GM21825 (cell line): ENCODE results near the gene SNX33.
"Not testable (repeated sequence)": the region's sequence is repeated elsewhere in the genome, so short reads cannot be mapped to it uniquely, and the experiment has no call there.

Source experiments
- ATAC-seq: cut with Tn5 transposase; IDR thresholded peaks from one replicate; pipeline ENCODE4 v1.9.1; 2021; ENCODE audit warnings: mild to moderate bottlenecking, moderate library complexity; ENCODE audit not compliant: unreplicated experiment

SNX33 gene, protein sequence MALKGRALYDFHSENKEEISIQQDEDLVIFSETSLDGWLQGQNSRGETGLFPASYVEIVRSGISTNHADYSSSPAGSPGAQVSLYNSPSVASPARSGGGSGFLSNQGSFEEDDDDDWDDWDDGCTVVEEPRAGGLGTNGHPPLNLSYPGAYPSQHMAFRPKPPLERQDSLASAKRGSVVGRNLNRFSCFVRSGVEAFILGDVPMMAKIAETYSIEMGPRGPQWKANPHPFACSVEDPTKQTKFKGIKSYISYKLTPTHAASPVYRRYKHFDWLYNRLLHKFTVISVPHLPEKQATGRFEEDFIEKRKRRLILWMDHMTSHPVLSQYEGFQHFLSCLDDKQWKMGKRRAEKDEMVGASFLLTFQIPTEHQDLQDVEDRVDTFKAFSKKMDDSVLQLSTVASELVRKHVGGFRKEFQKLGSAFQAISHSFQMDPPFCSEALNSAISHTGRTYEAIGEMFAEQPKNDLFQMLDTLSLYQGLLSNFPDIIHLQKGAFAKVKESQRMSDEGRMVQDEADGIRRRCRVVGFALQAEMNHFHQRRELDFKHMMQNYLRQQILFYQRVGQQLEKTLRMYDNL

DNA sequence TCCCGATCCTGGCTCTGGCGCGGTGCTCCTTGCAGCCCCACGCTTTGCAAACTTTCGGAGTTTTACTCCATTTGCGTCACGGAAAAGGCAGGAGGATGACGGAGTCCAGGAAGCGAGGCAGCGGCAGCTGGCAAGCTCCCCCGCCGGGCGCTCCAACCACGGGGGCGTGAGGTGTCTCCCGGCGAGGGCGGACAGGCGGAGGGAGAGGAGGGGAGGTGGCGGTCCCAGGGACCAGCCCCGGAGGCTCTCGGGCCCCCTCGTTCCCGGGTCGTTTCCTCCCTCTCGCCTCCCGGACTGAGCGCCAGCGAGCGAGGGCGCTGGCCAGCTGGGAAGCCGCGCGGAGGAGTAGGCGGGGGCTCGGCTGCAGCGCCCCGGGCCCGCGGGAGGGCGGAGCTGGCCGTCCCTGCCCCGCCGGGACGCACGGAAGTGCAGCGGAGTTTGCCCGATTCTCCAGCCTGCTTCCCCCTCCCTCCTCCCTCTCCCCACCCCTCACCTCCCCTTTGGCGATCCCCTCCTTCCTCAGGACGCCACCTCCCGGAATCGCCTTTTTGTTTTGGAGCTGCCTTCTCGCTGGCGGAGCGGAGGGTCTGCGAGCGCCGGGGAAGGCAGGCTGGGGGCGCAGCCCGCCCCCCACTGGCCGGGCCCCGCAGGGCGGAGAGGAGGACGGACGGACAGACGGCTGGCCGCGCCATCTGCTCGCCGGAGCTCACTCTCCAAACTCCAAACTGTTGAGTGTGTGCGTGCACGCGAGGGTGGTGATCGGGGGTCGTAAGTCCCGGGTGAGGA lies at the start of gene SNX33:
SNX33 (plus strand) TSS at position 543 of the 786 bp plus-strand sequence. CDS start 1,191 bp downstream, outside the sequence.
- no peak for ATAC-seq

DNA sequence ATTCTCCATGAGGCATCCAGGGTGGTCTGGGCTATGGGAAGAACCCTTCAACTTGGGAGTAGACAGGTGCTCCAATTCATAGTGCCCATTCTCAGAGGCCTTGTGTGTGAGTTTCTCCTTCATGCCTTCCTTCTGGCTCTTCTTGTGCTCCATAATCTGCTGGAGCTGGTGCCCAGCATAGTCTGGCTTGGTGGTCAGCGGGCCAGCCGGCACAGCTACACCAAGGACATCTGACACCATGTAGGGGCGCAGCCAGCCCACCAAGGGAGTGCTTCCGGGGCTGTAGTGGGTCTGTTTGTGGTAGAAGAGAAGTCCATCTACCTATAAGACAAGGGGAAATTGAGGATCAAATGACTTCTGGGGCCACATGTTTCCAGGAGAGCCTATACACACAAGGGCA lies 49.4 kb upstream of the SNX33 start:
- ATAC-seq = no peak

DNA sequence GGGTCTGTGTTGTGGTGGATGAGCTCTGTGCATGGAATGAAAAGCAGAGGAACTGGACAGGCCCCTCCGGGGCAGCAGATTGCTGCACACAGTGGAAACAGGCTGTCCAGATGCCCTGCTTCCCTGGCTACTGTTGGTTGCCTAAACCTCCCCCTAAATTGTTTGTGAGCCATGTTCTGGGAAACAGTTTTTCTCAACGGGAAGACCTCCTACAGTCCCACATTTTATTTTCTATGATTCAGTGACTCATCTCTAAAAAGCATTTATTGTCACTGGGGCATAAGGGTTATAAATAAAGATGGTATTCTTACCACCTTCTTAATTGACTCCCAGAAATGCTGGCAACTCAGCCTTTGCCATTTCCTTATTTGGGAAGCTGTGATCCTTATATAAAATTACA lies 48.3 kb upstream of the SNX33 start:
- no peak for ATAC-seq

GRCh38 chr15:75606026-75606425 lies 41.7 kb upstream of the SNX33 start:
- no peak for ATAC-seq

GRCh38 chr15:75606711-75607699 lies 40.7 kb upstream of the SNX33 start:
- ATAC-seq = no peak

DNA sequence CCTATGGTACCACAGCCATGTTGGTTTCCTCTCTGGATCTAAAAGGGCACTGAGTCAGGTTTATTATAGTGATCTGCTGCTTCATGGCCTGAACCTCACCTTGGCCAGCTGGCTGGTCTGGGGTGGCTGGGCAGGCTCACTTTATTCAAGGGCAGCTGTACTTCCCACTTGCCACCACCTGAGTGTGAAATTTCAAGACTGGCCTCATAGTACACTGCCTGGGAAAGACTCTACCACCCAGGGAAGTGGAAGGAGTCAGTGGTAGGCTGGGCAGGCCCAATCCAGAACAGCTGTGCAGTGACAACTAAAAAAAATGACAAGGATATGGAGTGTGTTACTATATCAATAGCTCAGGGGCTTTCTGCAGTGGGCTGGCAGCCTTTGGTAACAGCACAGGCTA lies 30.9 kb upstream of the SNX33 start:
- no peak for ATAC-seq

DNA sequence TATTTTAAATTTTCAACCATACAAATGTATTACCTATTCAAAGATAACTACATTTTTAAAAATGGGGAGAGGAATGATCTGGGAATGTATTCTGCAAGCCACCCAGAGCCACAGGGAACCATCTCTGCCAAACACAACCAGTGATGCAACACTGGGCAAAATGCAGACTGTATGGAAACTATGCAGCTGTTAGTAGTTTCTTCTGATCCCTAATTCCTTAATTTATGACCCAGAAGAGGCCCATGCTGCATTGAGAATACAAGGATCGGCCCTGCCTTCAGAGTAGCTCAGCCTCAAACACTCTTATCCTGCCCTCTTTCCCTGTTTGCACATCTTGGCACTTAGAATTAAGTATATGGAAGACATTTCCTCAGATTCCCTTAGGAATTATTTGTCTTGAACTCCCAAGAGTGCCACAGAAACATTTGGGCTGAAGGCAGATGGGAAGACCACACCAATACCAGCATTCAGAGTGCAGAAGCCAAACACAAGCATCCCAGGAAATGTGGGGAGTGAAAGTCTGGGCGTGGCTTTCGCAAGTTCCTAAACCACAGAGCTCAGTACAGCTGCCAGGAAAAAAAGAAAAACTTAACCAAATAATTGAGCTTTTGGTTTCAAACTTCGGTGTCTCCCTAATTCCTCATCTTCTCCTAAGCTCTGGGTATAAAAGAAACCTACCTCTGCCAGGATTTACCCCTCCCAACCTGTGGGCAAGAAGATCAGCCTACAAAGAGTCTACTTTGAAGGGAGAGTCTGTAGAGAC lies 27.5 kb upstream of the SNX33 start:
- no peak for ATAC-seq

DNA sequence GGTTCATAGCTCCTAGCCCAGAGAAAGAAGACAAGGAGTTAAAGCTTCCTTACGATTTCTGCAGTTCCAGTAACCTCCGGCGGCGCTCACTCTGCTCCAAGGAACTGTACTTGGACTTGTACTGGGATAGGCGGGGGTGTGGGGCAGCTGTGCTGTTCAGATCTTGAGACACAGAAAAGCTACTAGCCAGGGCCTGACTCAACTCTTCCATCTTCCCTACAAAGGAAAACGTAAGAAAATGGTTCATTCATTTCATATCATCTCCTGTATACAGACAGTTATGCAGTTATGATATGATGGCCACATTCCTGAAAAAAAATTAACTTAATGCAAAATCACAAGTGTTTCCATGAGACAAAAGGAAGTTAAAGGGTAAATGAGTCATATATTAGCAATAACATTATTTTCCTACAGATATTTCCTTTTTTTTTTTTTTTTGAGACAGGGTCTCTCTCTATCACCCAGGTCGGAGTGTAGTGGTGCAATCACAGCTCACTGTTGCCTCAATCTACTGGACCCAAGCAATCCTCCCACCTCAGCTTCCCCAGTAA lies 26.8 kb upstream of the SNX33 start:
- no peak for ATAC-seq

GRCh38 chr15:75622505-75622904 lies 25.2 kb upstream of the SNX33 start:
- ATAC-seq = no peak

GRCh38 chr15:75625542-75626347 lies 22.0 kb upstream of the SNX33 start, which contains the start of gene SNUPN:
SNUPN (minus strand) TSS chr15:75625725; CDS start chr15:75621051, 4,674 bp downstream.
- peak; percentile 78 for ATAC-seq

- no peak for ATAC-seq
Observed at GRCh38 chr15:75631935-75632334, 15.8 kb upstream of the SNX33 start.

- not testable (repeated sequence) for ATAC-seq
Observed at GRCh38 chr15:75633922-75634321, 13.8 kb upstream of the SNX33 start.

GRCh38 chr15:75636026-75636425 lies 11.7 kb upstream of the SNX33 start:
- no peak for ATAC-seq

DNA sequence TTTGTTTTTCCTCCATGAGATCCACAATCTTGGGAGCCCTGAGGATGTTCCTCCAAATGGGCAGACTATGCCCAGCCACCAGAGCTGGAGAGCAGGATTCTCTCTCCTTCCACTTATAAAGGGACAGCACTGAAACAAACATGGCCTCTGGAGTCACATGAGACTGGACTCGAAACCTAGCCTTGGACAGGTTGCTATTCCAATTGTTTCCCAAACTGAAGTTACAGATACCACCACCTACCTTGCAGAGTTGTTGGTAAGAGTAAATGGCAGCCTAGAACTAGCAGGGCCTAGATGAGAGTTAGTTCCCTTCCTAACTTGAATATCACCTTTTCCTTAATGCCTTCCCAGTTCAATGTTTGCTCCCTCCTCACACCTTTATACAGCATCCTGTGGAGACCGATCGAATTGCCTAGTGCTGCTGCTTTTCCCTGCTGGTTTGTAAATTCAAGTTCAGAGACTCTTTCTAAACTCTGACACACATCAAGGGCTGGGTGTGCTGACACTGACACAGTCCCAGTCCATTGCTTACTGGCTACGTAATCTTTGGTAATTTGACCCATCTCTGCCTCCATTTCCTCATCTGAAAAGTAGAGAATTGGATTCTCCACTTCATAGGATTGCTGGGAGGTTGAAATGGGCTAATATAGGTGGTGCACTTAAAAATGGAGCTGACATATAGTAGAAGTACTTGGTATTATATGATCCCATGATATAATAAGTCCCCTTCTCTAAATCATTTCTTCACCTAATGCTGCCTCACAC lies 10.3 kb upstream of the SNX33 start:
- no peak for ATAC-seq

- no peak for ATAC-seq
Observed at GRCh38 chr15:75639191-75639708, 8.5 kb upstream of the SNX33 start.

- peak; percentile 81 for ATAC-seq
Observed at GRCh38 chr15:75639709-75640482, 7.8 kb upstream of the SNX33 start, which contains the start of gene IMP3. IMP3 (minus strand) TSS chr15:75640224; CDS start chr15:75640168, 56 bp downstream.
